HepG2 (cell line): ENCODE data around the gene SEC63. TPM values are rescaled to one million over a fixed set of nuclear protein-coding genes. Genes with fewer than 3 reads are reported as not detected.

Experiments used
- ATAC-seq: fragments of 200-7000 bp; cut with Tn5 transposase; 3 replicates; pipeline ENCODE4 v1.9.1; 2020; ENCODE audit warnings: mild to moderate bottlenecking, moderate library complexity
- BruUV-seq: library from RNA; stranded (reverse); fragments of 400-500 nt; replicated peaks from 2 replicates; lab custom pipeline; 2021; lab: Mats Ljungman, UMichigan
- CTCF ChIA-PET: fragments of 300-600 bp; formaldehyde crosslinking; extraction: SDS; loops from one replicate; lab custom pipeline; 2021; ENCODE audit warnings: low total read pairs, inconsistent platforms, low intra/inter-chr PET ratio; lab: Yijun Ruan, JAX
- POLR2A ChIA-PET: fragments of 350-600 bp; sonication (Branson Sonifier 250); formaldehyde crosslinking; loops from one replicate; lab custom pipeline; 2020; ENCODE audit warnings: antibody characterized with exemption, inconsistent platforms; lab: Yijun Ruan, JAX
- DNase-seq: peaks from one replicate; pipeline ENCODE4 v3.0.0-alpha.2; 2015; ENCODE audit warnings: low spot score
- FAIRE-seq: peaks from 3 replicates; lab custom pipeline; 2011; peaks lifted over from hg19 to GRCh38; lab: Jason Lieb, UNC
- H2AFZ ChIP-seq: one replicate; pipeline ENCODE4 v1.6.1; 2011; ENCODE audit warnings: low read length, inconsistent platforms
- H3K27ac ChIP-seq: fragments of 300-600 bp; 3 replicates; pipeline ENCODE4 v1.8.0; 2011; ENCODE audit warnings: mixed run types, mild to moderate bottlenecking, mixed read lengths, low read length, inconsistent platforms; ENCODE audit not compliant: insufficient read depth; ENCODE audit errors: extremely low read length
- H3K27me3 ChIP-seq, 2 experiments: fragments of 200-600 bp in 1 of 2; 2 replicates in 1 of 2; 3 replicates in 1 of 2; pipeline versions ENCODE4 v1.6.0 to v1.8.0; 2011; ENCODE audit warnings: low read length in 2 of 2, mild to moderate bottlenecking in 2 of 2, moderate library complexity in 2 of 2, inconsistent platforms in 1 of 2; ENCODE audit not compliant: insufficient read depth in 2 of 2, control insufficient read depth in 1 of 2
- H3K36me3 ChIP-seq, 2 experiments: fragments of 200-600 bp in 1 of 2; replicated peaks in 1 of 2; 2 replicates in 1 of 2; 3 replicates in 1 of 2; pipeline versions ENCODE4 v1.5.1 to v1.8.0; 2011; ENCODE audit warnings: low read length in 2 of 2, inconsistent platforms in 1 of 2; ENCODE audit not compliant: insufficient read depth in 2 of 2, control insufficient read depth in 1 of 2
- H3K4me1 ChIP-seq: 2 replicates; pipeline ENCODE4 v1.5.1; 2012; ENCODE audit warnings: low read length, inconsistent platforms; ENCODE audit not compliant: insufficient read depth
- H3K4me2 ChIP-seq: 2 replicates; pipeline ENCODE4 v1.6.0; 2011; ENCODE audit warnings: low read depth, low read length, inconsistent platforms
- H3K4me3 ChIP-seq, 3 experiments: fragments of 200-600 bp in 1 of 3; sonication (generic), shearing (Covaris generic) in 1 of 3; replicated peaks in 1 of 3; 2 replicates each; pipeline ENCODE4 v1.5.1; 2011 to 2016; ENCODE audit warnings: low read length in 3 of 3, inconsistent platforms in 2 of 3, low read depth in 2 of 3, mild to moderate bottlenecking in 2 of 3, control low read depth in 1 of 3, mixed read lengths in 1 of 3; ENCODE audit not compliant: insufficient read depth in 1 of 3
- H3K79me2 ChIP-seq: one replicate; pipeline ENCODE4 v1.6.1; 2011; ENCODE audit warnings: low read length, inconsistent platforms; ENCODE audit not compliant: insufficient read depth
- H3K9ac ChIP-seq: 2 replicates; pipeline ENCODE4 v1.6.0; 2011; ENCODE audit warnings: mild to moderate bottlenecking, low read depth, low read length, inconsistent platforms; ENCODE audit not compliant: insufficient read depth
- H3K9me3 ChIP-seq: 2 replicates; pipeline ENCODE4 v1.5.1; 2012; ENCODE audit warnings: mild to moderate bottlenecking, low read length
- H4K20me1 ChIP-seq: 2 replicates; pipeline ENCODE4 v1.6.0; 2011; ENCODE audit warnings: inconsistent platforms, mild to moderate bottlenecking, low read length, moderate library complexity; ENCODE audit not compliant: insufficient read depth
- ARHGAP35 ChIP-seq: sonication (generic); formaldehyde crosslinking; IDR thresholded peaks from 2 replicates; pipeline ENCODE4 v1.9.0; 2022; ENCODE audit warnings: mild to moderate bottlenecking, inconsistent platforms, moderate library complexity, missing genetic modification reagents, borderline replicate concordance
- E2F1 ChIP-seq: sonication (generic); formaldehyde crosslinking; IDR thresholded peaks from 2 replicates; pipeline ENCODE4 v1.5.0; 2020; ENCODE audit warnings: missing genetic modification reagents
- ETS1 ChIP-seq: sonication (generic); formaldehyde crosslinking; IDR thresholded peaks from 2 replicates; pipeline ENCODE4 v1.4.0; 2020; ENCODE audit warnings: missing genetic modification reagents
- SMARCC2 ChIP-seq: fragments of 450-650 bp; IDR thresholded peaks from 2 replicates; pipeline ENCODE4 v1.6.1; 2017; ENCODE audit warnings: antibody characterized with exemption, mild to moderate bottlenecking
- TARDBP ChIP-seq: sonication (generic); formaldehyde crosslinking; IDR thresholded peaks from 2 replicates; pipeline ENCODE4 v1.8.0; 2022; ENCODE audit warnings: mild to moderate bottlenecking, missing genetic modification reagents
- ZNF274 ChIP-seq: sonication (generic); formaldehyde crosslinking; IDR thresholded peaks from 2 replicates; pipeline ENCODE4 v1.5.1; 2020; ENCODE audit warnings: mild to moderate bottlenecking, missing genetic modification reagents
- ZNF761 ChIP-seq: sonication (generic); formaldehyde crosslinking; conservative IDR thresholded peaks from 2 replicates; pipeline ENCODE4 v1.4.0; 2020; ENCODE audit warnings: mild to moderate bottlenecking, missing genetic modification reagents
- in situ Hi-C: cut with HindIII; loops from 2 replicates; pipeline ENCODE4 v1.10.0; 2017; ENCODE audit warnings: low pct_unique_long_range_greater_than_20kb; ENCODE audit not compliant: extremely low pct_ligation_motif_present
- intact Hi-C: fragments of 100-400 bp; cut with micrococcal nuclease; formaldehyde crosslinking; loops from one replicate; pipeline ENCODE4 v1.10.0; 2022; ENCODE audit not compliant: unreplicated experiment
- polyA plus RNA-seq, 8 experiments: library from polyadenylated mRNA; depleted of rRNA in 3 of 8; stranded (reverse) in 7 of 8; unstranded in 1 of 8; fragments of >200 nt; fragmentation: Illumina TruSeq in 4 of 8; extraction: Trizol in 4 of 8; gene quantifications; 2 replicates each; pipeline versions ENCODE4 v1.2.1 to v1.2.3, GENCODE V29; 2011 to 2016; ENCODE audit warnings: low read depth in 4 of 8, missing spikeins in 1 of 8, mixed read lengths in 1 of 8; ENCODE audit not compliant: insufficient read depth in 1 of 8
- total RNA-seq, 5 experiments: library from RNA; depleted of rRNA; stranded (reverse); fragments of >200 nt; fragmentation: Illumina TruSeq; extraction: Trizol; gene quantifications; 2 replicates each; pipeline ENCODE4 v1.2.3, GENCODE V29; 2016; ENCODE audit warnings: low read depth in 1 of 5
- TF ChIP-seq, protein P1 (sequence below): IDR thresholded peaks from 2 replicates; pipeline ENCODE4 v1.6.1; 2016; ENCODE audit warnings: missing compliant biosample characterization, missing genetic modification reagents, borderline replicate concordance

SEC63 gene
- total and polyA plus RNA-seq, 2 of the 13 experiments (the other 11 are each of a cell fraction or from before 2014, with no cell fraction given): 20.2 to 45.9 TPM

- BruUV-seq: no TSS peak
- DNase-seq (no peak), FAIRE-seq (no peak), ATAC-seq (no peak)
- H3K27ac ChIP-seq: no peak overlapping the region
- no peaks in the 10 kb centered on the region for H4K20me1 ChIP-seq
- H3K4me2 ChIP-seq: no peak overlapping the region
- no peak overlapping the region for H2AFZ ChIP-seq
- intact Hi-C loops (no loop called here), in situ Hi-C loops (no loop called here)
- POLR2A ChIA-PET: no interaction called here
- H3K9me3 ChIP-seq: no peaks in the 10 kb centered on the region
- H3K4me3 ChIP-seq: no peak overlapping the region
- no peak overlapping the region for H3K9ac ChIP-seq
- no peaks in the 10 kb centered on the region for H3K4me1 ChIP-seq
- CTCF ChIA-PET: no interaction called here
- no peaks in the 10 kb centered on the region; a peak in 1 of 5 replicates for H3K36me3 ChIP-seq
- no peak for TF ChIP-seq ZNF274 (CRISPR knock-in tag)
- no peak for TF ChIP-seq ARHGAP35 (CRISPR knock-in tag)
- TF ChIP-seq, protein P1, sequence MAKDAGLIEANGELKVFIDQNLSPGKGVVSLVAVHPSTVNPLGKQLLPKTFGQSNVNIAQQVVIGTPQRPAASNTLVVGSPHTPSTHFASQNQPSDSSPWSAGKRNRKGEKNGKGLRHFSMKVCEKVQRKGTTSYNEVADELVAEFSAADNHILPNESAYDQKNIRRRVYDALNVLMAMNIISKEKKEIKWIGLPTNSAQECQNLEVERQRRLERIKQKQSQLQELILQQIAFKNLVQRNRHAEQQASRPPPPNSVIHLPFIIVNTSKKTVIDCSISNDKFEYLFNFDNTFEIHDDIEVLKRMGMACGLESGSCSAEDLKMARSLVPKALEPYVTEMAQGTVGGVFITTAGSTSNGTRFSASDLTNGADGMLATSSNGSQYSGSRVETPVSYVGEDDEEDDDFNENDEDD: no peak
- no peak for TF ChIP-seq SMARCC2
- no peak for TF ChIP-seq ZNF761
- no peak for TF ChIP-seq E2F1 (CRISPR knock-in tag)
- TF ChIP-seq TARDBP (CRISPR knock-in tag): no peak
- TF ChIP-seq ETS1 (CRISPR knock-in tag): no peak
- no peaks in the 10 kb centered on the region for H3K79me2 ChIP-seq
- H3K27me3 ChIP-seq: no peaks in the 10 kb centered on the region
These were observed 95.6 kb downstream of the SEC63 start for GRCh38 chr6:107862383-107862782.
